AG04449 (cell line): Measurements from ENCODE around the gene TP53I3.

Source experiments
- CTCF ChIA-PET: fragments of 350-600 bp; formaldehyde crosslinking; extraction: SDS; loops from one replicate; lab custom pipeline; 2021; ENCODE audit warnings: antibody characterized with exemption; lab: Yijun Ruan, JAX
- POLR2A ChIA-PET: fragments of 400-600, 350-600 bp; formaldehyde crosslinking; extraction: SDS; loops from one replicate; lab custom pipeline; 2020; ENCODE audit warnings: antibody characterized with exemption, inconsistent platforms; lab: Yijun Ruan, JAX
- DNase-seq: peaks from one replicate; pipeline ENCODE4 v3.0.0-alpha.2; 2010; ENCODE audit warnings: low read depth, low spot score
- H3K4me3 ChIP-seq: 2 replicates; pipeline ENCODE4 v1.5.1; 2011; ENCODE audit warnings: low read depth, mild to moderate bottlenecking, control low read depth, low read length
- TF ChIP-seq, protein P1 (sequence below): IDR thresholded peaks from one replicate; pipeline ENCODE4 v1.5.1; 2011; ENCODE audit warnings: mild to moderate bottlenecking, moderate library complexity, low read length, control low read depth, inconsistent platforms; ENCODE audit not compliant: insufficient read depth; ENCODE audit errors: missing control alignments

Gene TP53I3

DNA sequence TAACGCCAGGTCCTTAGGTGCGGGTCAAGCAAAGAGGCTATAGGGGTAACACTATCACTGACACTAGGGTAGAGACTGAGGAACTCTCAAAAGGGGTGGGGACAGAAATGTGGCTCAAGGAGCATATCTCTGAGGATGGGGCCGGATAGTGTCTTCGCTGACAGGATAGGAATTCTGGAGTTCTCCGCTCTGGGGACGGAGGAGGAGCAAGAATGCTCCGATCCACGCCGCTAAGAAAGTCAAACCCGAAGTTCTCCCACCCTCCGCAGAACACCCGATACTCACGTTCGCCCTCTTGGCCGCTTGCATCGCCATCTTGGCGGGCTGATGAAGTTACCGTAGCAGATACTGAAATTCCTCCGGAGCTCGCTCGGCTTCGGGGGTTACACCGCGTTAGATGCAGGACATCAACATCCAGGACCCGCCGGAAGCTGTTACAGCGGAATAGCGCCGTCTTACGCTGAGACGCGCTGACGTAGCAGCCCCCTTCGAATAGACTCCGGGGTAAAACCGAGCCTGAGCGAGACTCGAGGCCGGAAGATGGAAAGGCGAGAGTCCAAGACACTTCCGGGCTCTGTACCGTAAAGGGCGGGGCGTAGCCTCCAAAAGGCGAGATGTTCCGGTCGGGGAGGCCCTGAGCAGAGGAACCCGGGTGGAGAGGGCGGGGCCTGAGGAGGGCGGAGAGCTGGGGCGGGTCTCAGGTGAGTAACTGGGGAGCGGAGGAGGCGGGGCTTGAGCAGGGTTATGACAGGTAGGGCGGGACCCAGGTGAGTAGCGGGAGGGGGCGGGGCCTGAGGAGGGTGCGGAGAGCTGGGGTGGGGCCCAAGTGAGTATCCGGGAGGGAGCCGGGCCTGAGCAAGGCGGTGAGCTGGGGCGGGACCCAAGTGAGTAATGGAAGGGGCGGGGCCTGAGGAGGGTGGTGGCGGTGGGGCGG lies 8.5 kb downstream of the TP53I3 start, which contains the start of gene SF3B6:
Gene SF3B6, minus strand, starts transcription at position 412 of the 934 bp plus-strand sequence. Its CDS starts 97 bp downstream, at position 315.
- peak within 1 kb of the TSS; percentile 97 for H3K4me3 ChIP-seq
- TF ChIP-seq, protein P1, sequence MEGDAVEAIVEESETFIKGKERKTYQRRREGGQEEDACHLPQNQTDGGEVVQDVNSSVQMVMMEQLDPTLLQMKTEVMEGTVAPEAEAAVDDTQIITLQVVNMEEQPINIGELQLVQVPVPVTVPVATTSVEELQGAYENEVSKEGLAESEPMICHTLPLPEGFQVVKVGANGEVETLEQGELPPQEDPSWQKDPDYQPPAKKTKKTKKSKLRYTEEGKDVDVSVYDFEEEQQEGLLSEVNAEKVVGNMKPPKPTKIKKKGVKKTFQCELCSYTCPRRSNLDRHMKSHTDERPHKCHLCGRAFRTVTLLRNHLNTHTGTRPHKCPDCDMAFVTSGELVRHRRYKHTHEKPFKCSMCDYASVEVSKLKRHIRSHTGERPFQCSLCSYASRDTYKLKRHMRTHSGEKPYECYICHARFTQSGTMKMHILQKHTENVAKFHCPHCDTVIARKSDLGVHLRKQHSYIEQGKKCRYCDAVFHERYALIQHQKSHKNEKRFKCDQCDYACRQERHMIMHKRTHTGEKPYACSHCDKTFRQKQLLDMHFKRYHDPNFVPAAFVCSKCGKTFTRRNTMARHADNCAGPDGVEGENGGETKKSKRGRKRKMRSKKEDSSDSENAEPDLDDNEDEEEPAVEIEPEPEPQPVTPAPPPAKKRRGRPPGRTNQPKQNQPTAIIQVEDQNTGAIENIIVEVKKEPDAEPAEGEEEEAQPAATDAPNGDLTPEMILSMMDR: no peak
- peak; percentile 88 for DNase-seq
- ChIA-PET POLR2A (interaction anchor here (0.7 to 1.8 kb wide), 6 partner anchors 9 to 149 kb away, joined by 3 to 11 read pairs (median 8); partner anchors contain the start of genes ATAD2B, TP53I3 and WDCP), CTCF (interaction anchor here (1.2 to 2.2 kb wide), 3 partner anchors 8 to 251 kb away, joined by 4 to 8 read pairs (median 8); partner anchors contain the start of genes ATAD2B and TP53I3)

DNA sequence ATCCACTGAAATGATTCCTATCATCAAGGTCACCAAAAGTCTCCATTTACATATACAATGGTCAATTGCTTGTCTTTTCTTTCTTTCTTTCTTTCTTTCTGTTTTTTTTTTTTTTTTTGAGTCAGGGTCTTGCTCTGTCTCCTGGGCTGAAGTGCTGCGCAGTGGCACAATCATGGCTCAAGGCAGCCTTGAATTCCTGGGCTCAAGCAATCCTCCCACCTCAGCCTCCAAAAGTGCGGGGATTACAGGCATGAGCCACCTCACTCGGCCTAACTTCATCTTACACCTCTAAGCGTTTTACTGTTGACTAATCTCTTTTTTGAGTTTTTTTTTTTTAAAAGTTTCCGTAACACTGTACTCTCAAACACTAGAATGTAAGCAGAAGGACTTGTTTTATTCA lies 9.4 kb downstream of the TP53I3 start:
- CTCF ChIA-PET: interaction anchor here (2.2 kb wide), 1 partner anchor 9 kb away, joined by 8 read pairs; the partner anchor contains the start of gene TP53I3

DNA sequence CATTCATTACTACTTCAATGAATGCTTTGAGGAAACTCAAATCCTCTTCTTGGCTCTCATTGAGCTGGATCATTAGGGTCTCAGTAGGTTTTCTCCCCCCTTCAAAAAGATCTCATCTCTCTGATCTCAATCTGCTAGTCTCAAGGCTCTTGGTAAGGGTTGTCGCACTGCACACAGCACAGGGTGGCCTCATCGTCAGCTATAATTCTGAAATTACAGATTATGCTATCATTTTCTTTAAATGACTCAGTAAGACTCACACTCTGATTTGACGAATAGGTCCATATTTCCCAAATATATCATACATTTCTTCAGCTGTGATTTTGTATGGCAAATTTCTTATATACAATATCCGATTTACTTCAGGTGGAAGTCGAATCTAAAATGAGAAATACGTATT lies 10.8 kb downstream of the TP53I3 start:
- ChIA-PET POLR2A (no interaction called here), CTCF (interaction anchor here (0.8 to 2.3 kb wide), 5 partner anchors 10 to 249 kb away, joined by 3 to 12 read pairs (median 6); partner anchors contain the start of gene ATAD2B)
- TF ChIP-seq, protein P1: no peak
- H3K4me3 ChIP-seq: no peak overlapping the region
- no peak for DNase-seq

More for the DNA sequence above, 9.4 kb downstream of the TP53I3 start:
- no peak for DNase-seq
- POLR2A ChIA-PET: no interaction called here
- H3K4me3 ChIP-seq: peak overlapping the region; percentile 97
- TF ChIP-seq, protein P1: no peak

DNA sequence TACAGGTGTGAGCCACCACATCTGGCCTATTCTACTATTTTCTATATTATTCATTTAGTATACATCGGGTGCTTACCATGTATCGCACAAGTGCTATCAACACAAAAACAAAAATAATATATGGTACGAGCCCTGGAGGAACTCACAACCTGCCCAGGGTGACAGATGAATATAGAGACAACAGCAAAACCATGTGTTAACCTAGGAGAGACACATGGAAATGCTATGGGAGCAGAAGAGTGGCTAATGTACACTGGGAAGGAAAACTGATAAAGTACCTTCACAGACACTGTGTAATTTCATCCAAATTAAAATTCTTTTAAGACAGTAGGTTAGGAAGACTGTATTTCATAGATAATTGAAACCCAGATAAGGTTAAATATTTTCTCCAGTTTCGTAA lies 12.4 kb downstream of the TP53I3 start:
- TF ChIP-seq, protein P1: no peak
- DNase-seq: no peak
- H3K4me3 ChIP-seq: no peak overlapping the region
- CTCF ChIA-PET: interaction anchor here (1.2 to 2.3 kb wide), 3 partner anchors 11 to 247 kb away, joined by 5 to 12 read pairs (median 7); partner anchors contain the start of gene TP53I3
- POLR2A ChIA-PET: no interaction called here

DNA sequence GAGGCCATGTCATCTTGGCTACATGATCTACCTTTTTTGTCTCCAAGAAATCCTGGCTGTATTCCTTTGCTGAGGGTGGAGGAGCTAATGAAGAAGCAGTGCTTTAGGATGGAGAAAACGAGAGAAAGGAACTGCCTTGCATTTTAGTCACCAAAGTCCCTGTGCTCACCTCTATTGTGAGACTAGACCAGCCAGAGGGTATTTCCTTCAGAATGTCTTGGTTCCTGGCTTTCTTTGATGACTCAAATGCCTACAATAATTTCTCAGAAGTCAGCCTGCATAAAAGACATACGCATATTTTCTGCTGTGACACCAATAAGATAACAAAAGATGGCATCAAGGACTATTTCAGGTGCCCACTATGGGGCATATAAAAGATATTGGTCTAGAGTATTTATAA lies 19.3 kb downstream of the TP53I3 start:
- H3K4me3 ChIP-seq: no peak overlapping the region
- ChIA-PET POLR2A (no interaction called here), CTCF (interaction anchor here (1.5 to 2.8 kb wide), 3 partner anchors 15 to 241 kb away, joined by 6 to 11 read pairs (median 8); no protein-coding TSS in a partner anchor)
- TF ChIP-seq, protein P1: no peak
- no peak for DNase-seq
